ENCODE measurements around the gene ANKS1B.
A peak's percentile ranks its signal among the peaks of the same experiment; 100 is the strongest.

The ANKS1B gene

GRCh38 chr12:99523853-99524252 lies 460.9 kb downstream of the ANKS1B start:
- no peak for DNase-seq (ENCODE audit: low read depth in 1 of 2, low spot score in 1 of 2)
- in situ Hi-C loops (cut with HindIII; ENCODE audit: low pct_unique_long_range_greater_than_20kb, low sequenced_read_pairs), result no loop called here
- TF ChIP-seq JUND (IDR thresholded peaks at IDR 0.05; ENCODE audit: low read depth), result no peak

- no peak for TF ChIP-seq JUND (IDR thresholded peaks at IDR 0.05; ENCODE audit: low read depth)
- DNase-seq (ENCODE audit: low read depth in 1 of 2, low spot score in 1 of 2), result no peak
- in situ Hi-C loops (cut with HindIII; ENCODE audit: low pct_unique_long_range_greater_than_20kb, low sequenced_read_pairs), result no loop called here
Observed at GRCh38 chr12:99522456-99522855, 462.3 kb downstream of the ANKS1B start.

GRCh38 chr12:99521664-99522063 lies 463.1 kb downstream of the ANKS1B start:
- no peak for TF ChIP-seq JUND (IDR thresholded peaks at IDR 0.05; ENCODE audit: low read depth)
- in situ Hi-C loops (cut with HindIII; ENCODE audit: low pct_unique_long_range_greater_than_20kb, low sequenced_read_pairs), result no loop called here
- peak in 1 of 2 experiments; percentile 1 for DNase-seq (ENCODE audit: low read depth in 1 of 2, low spot score in 1 of 2)

GRCh38 chr12:99513066-99513465 lies 471.7 kb downstream of the ANKS1B start:
- TF ChIP-seq JUND (IDR thresholded peaks at IDR 0.05; ENCODE audit: low read depth), result no peak
- in situ Hi-C loops (cut with HindIII; ENCODE audit: low pct_unique_long_range_greater_than_20kb, low sequenced_read_pairs), result no loop called here
- no peak for DNase-seq (ENCODE audit: low read depth in 1 of 2, low spot score in 1 of 2)

- in situ Hi-C loops (cut with HindIII; ENCODE audit: low pct_unique_long_range_greater_than_20kb, low sequenced_read_pairs), result no loop called here
- no peak for TF ChIP-seq JUND (IDR thresholded peaks at IDR 0.05; ENCODE audit: low read depth)
- DNase-seq (ENCODE audit: low read depth in 1 of 2, low spot score in 1 of 2), result no peak
Observed at GRCh38 chr12:99505805-99506204, 478.9 kb downstream of the ANKS1B start.

GRCh38 chr12:99498756-99499155 lies 486.0 kb downstream of the ANKS1B start:
- no peak for DNase-seq (ENCODE audit: low read depth in 1 of 2, low spot score in 1 of 2)
- in situ Hi-C loops (cut with HindIII; ENCODE audit: low pct_unique_long_range_greater_than_20kb, low sequenced_read_pairs), result no loop called here
- no peak for TF ChIP-seq JUND (IDR thresholded peaks at IDR 0.05; ENCODE audit: low read depth)

- in situ Hi-C loops (cut with HindIII; ENCODE audit: low pct_unique_long_range_greater_than_20kb, low sequenced_read_pairs), result no loop called here
- TF ChIP-seq JUND (IDR thresholded peaks at IDR 0.05; ENCODE audit: low read depth), result no peak
- no peak for DNase-seq (ENCODE audit: low read depth in 1 of 2, low spot score in 1 of 2)
Observed at GRCh38 chr12:99495799-99496198, 488.9 kb downstream of the ANKS1B start.

- TF ChIP-seq JUND (IDR thresholded peaks at IDR 0.05; ENCODE audit: low read depth), result no peak
Observed at GRCh38 chr12:99493197-99493596, 491.5 kb downstream of the ANKS1B start.

GRCh38 chr12:99486277-99486676 lies 498.5 kb downstream of the ANKS1B start:
- in situ Hi-C loops (cut with HindIII; ENCODE audit: low pct_unique_long_range_greater_than_20kb, low sequenced_read_pairs), result no loop called here
- TF ChIP-seq JUND (IDR thresholded peaks at IDR 0.05; ENCODE audit: low read depth), result no peak
- DNase-seq (ENCODE audit: low read depth in 1 of 2, low spot score in 1 of 2), result no peak

More at GRCh38 chr12:99493197-99493596, 491.5 kb downstream of the ANKS1B start:
- DNase-seq (ENCODE audit: low read depth in 1 of 2, low spot score in 1 of 2), result no peak
- in situ Hi-C loops (cut with HindIII; ENCODE audit: low pct_unique_long_range_greater_than_20kb, low sequenced_read_pairs), result no loop called here

GRCh38 chr12:99479149-99479548 lies 505.6 kb downstream of the ANKS1B start:
- no peak for TF ChIP-seq JUND (IDR thresholded peaks at IDR 0.05; ENCODE audit: low read depth)
- DNase-seq (ENCODE audit: low read depth in 1 of 2, low spot score in 1 of 2), result no peak
- in situ Hi-C loops (cut with HindIII; ENCODE audit: low pct_unique_long_range_greater_than_20kb, low sequenced_read_pairs), result no loop called here

- no peak for TF ChIP-seq JUND (IDR thresholded peaks at IDR 0.05; ENCODE audit: low read depth)
- no peak for DNase-seq (ENCODE audit: low read depth in 1 of 2, low spot score in 1 of 2)
- in situ Hi-C loops (cut with HindIII; ENCODE audit: low pct_unique_long_range_greater_than_20kb, low sequenced_read_pairs), result no loop called here
Observed at GRCh38 chr12:99476956-99477355, 507.8 kb downstream of the ANKS1B start.

- in situ Hi-C loops (cut with HindIII; ENCODE audit: low pct_unique_long_range_greater_than_20kb, low sequenced_read_pairs), result no loop called here
Observed at GRCh38 chr12:99455350-99456035, 529.2 kb downstream of the ANKS1B start.

GRCh38 chr12:99454539-99455172 lies 530.1 kb downstream of the ANKS1B start:
- TF ChIP-seq JUND (IDR thresholded peaks at IDR 0.05; ENCODE audit: low read depth), result no peak
- no peak for DNase-seq (ENCODE audit: low read depth in 1 of 2, low spot score in 1 of 2)
- in situ Hi-C loops (cut with HindIII; ENCODE audit: low pct_unique_long_range_greater_than_20kb, low sequenced_read_pairs), result no loop called here

More at GRCh38 chr12:99455350-99456035, 529.2 kb downstream of the ANKS1B start:
- TF ChIP-seq JUND (IDR thresholded peaks at IDR 0.05; ENCODE audit: low read depth), result no peak
- peak in 1 of 2 experiments; percentile 62 for DNase-seq (ENCODE audit: low read depth in 1 of 2, low spot score in 1 of 2)
